Stimulated activated CD4-positive, alpha-beta T cell treated with anti-CD3 and anti-CD28 coated beads, Interleukin-4, amount 100 ng/mL, for 48 hours (primary cell): ENCODE data around the gene PRKAG3.

Experiments used
- DNase-seq, 2 donors: peaks; one replicate each; pipeline ENCODE4 v3.0.0-alpha.2; 2020; ENCODE audit warnings: low read depth in 2 of 2

Gene PRKAG3

DNA sequence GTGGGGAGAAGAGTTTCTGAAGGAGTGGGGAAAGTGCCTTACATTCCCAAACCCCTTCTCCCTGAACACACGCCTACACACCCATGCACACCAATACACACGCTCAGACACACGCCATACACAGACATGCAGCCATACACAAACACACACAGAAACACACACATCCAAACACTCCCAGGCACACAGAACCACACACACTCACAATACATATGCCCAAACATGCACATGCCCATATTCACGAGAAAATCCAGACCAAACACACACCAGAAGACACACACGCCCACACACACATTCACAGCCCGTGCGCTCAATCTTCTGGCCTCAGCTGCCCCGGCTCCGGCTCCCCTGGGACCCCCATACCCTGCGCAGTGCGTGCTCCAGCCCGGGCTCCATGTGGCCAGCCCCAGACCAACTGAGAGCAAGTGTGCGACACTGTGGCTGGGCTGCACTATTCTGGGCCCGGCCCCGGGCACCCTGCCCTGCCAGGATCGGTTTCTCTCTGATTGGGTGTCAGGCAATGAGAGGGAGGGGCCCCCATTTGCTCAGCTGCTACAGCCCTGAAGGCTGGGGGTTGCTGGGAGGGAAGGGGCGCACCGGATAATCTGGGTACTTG lies at the start of gene PRKAG3:
Gene PRKAG3 (minus strand): TSS at position 426 of the 613 bp plus-strand sequence.
- no peak for DNase-seq

DNA sequence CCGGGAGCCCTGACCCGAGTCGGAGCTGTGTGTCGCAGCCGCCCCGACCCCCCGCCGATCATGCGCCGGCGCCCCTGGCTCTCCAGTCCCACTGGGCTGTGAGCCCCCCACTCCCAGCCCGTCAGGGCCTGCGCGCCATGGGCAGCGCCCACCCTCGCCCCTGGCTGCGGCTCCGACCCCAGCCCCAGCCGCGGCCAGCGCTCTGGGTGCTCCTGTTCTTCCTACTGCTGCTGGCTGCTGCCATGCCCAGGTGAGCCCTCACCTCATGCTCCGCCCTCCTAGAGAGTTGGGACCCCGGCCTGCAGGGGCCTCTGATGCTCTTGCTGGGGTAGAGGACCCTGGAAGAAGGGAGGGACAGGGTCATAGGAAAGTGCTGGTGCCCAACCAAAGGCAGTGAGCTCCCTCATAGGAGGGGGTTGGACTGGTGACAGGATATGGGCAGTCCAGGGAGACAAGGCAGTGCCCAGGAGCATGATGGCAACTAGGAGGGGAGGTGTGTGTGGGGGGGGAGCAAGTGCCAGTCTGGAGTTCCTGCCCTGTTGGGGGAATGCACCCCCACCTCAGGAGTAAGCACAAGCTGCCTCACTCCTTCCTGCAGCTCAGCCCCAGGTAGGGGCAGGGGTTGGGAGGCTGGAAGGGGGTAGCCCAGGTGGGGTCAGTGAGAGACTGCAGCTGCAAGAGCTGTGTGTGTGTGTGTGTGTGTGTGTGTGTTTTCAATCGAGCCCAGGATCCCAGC lies 49.4 kb upstream of the PRKAG3 start:
- DNase-seq = no peak

DNA sequence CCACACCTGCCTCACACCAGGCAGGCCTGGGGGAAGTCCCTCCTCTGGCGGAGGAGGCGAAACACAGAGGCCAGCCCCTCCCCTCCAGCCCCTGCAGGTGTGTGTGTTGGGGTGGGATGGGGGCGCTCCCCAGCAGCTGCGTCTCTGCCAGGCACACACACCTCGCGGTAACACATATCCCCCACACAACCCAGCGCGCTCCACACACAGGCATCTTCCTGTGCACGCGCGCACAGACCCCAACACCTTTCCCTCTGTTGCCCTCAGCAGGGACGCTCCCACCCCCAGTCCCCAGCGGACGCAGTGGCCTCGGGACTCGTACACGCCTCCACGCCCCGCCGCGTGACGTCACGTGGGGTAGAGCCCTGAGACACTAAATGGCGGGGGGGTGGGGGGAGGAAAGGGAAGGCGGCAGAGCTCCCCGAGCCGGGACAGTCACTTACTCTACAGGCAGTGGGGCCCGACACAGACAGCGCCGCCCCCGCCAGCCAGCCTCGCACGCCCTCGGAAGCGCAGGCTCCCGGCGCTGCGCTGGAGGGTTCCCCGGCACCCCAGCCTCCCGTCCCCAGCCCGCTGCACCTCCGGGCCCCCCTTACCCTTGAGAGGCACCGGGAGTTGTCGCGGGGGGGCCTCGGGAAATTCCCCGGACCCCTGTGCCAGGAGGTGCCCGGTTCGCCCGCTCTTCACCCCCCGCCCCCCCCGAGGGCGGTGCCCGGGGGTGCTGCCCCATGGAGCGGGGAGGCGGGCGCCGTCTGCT lies 48.7 kb upstream of the PRKAG3 start, which contains the start of gene WNT10A:
Gene WNT10A (plus strand): TSS at position 751 of the 757 bp plus-strand sequence. CDS start 144 bp downstream, outside the sequence.
- no peak for DNase-seq

DNA sequence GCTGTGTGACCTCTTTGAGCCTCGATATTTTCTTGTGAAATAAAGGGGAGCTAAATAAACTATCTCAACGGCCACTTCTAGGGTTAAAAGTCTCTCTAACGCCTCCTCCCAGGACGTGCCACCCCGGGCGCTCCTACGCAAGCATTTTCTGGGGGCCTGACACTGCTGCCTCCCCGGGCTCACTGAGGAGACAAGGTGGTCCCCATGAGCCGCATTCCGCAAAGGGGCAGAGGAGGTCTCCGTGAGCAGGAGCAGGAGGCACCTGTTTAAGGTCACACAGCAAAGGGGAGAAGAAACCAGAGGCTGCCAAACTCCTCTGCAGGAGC lies 48.1 kb upstream of the PRKAG3 start:
- DNase-seq = no peak

DNA sequence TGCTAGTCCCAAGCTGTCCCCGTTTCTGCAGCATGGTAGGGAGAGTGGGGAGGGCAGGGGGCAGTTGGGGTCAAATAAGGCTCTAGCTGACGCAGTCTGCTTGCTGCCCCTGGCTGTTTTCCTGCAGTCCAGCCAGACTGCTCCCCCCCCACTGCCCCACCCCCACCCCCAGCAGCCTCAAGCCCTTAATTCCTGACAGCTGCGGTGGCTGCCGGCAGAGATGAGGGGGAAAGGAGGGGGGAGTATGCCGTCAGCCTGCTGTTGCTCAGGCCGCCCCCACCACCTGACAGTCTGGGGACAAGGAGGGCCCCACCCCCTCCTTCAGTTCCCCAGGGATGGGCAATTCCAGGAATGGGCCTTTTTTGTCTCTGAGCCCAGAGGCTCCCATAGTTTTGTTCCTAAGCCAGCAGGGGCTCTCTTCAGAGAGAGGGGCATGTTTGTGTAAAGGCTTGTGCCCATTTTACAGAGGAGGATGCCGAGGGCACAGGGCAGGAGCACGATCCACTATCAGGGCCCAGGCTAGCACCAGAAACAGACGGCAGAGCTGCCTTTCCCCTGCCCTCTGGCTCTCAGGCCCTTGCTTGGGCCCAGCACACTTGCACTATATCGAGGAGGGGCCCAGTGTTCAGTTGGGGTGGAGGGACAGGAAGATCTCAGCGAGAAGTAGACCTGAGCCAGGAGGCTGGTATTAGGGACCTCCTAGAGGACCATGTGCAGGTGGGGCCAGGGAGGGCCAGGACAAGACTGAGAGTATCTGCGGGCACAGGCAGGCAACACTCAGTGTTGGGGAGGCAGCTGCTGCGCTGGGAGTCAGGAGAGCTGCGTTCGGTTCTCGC lies 47.5 kb upstream of the PRKAG3 start:
- DNase-seq = no peak

DNA sequence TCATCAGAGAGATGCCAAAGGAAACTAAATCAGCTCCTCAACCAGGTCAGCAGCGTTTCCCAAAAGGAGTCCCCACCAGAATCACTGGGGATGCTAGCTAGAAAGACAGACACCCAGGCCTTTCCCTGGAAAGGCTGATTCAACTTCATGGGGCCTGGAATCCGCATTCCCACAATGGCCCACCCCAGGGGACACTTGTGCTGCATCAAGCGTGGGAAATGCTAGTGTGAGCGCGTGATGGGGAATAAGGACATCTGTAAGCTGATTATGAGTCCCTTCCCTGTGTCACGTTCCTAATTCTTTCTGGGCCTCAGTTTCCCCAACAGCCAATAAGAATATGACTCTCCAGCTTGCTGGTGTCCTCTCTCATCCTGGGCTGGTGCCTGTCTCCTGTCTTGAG lies 46.9 kb upstream of the PRKAG3 start:
- no peak for DNase-seq

DNA sequence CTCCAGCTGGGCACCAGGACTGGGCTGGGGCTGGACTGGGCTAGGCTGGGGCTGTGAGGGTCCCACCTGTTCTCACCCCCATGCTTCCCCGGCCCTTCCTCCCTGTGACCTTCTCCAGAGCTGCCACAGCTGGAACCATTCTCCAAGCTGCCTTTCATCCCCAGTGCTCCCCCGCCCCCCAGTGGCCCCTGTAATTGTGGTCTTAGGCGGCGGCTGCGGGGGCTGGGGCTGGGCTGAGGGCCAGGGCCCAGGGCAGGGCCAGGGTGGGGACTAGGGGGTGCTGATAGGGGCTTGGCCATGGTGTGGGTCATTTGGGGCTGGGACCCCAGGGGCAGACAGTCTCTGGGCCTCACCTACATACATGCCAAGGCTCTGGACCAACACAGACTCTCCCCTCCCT lies 46.3 kb upstream of the PRKAG3 start:
- no peak for DNase-seq

DNA sequence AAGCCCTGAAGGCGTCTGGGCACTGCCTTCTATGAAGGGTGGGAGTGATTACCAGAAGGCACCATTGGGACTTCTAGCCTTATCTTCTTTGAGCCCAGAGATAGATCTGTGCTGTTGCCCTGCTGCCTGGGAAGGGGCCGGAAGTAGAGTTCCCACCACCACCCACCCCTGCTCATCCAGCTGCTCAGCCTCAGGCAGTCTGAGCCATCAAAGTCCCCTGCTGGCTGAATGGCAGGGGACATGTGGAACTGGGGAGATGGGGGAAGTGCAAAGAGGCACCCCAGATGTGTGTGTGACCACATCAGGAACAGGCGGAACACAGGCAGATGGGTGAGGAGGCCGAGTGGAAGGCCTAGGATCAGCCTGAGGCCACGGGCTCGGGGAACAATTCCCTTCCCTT lies 45.7 kb upstream of the PRKAG3 start:
- DNase-seq = no peak

DNA sequence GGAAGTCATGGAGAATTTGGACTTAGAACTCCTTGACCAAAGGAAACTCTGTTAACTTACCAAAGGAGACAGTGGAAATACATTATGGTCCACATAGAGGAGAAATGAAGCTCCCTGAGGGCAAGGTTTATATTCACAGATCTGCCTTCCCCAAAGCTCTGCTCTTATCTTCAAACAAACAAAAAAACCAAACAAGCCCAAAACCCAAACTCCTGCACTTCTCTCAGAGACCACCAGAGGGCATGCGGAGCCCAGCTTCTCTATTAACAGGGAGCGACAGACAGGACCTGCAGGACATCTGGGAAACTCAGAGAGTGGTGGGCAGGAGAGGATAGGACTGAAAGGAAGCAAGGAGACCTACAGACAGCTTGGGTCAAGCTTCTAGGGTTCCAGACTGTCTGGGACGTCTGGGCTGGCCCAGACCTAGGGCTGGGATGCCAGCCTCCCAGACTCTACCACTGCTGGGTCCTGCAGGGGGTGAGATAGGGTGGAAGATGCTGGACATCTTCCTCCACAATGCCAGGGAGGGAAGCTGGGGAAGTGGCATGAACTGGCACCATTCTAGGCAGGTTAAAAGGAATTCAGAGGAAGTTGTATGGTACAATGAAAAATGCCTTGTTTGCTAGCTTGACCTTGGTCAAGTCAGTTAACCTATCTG lies 45.1 kb upstream of the PRKAG3 start:
- DNase-seq = peak; percentile 51 to 68

DNA sequence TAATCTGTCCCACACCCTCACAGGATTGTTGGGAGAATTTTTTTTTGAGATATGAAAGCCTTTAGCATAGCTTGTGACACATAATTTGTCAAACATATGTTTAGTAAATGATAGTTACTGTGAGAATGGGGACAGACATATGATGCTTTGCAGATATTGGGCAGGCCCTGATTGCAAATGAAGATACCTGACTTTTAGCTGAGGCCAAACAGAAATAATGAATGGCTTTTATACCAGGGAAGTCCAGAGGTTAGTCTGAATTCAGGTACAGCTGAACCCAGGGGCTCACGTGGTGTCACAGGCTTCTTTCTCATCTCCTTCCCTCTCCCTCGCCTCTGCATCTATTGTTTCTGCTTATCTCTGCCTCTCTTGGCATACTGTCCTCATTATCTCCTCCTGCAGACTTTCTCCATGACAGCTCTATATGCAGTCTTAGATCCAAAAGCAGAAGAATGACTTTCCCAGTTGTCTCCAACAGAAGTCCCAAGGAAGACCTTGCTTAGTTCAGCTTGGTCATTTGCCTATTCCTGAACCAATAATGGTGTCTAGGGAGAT lies 44.2 kb upstream of the PRKAG3 start:
- no peak for DNase-seq

DNA sequence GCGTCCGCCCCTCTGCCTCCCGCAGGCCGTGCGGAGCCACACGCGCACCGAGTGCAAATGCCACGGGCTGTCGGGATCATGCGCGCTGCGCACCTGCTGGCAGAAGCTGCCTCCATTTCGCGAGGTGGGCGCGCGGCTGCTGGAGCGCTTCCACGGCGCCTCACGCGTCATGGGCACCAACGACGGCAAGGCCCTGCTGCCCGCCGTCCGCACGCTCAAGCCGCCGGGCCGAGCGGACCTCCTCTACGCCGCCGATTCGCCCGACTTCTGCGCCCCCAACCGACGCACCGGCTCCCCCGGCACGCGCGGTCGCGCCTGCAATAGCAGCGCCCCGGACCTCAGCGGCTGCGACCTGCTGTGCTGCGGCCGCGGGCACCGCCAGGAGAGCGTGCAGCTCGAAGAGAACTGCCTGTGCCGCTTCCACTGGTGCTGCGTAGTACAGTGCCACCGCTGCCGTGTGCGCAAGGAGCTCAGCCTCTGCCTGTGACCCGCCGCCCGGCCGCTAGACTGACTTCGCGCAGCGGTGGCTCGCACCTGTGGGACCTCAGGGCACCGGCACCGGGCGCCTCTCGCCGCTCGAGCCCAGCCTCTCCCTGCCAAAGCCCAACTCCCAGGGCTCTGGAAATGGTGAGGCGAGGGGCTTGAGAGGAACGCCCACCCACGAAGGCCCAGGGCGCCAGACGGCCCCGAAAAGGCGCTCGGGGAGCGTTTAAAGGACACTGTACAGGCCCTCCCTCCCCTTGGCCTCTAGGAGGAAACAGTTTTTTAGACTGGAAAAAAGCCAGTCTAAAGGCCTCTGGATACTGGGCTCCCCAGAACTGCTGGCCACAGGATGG lies 42.0 kb upstream of the PRKAG3 start:
- no peak for DNase-seq

DNA sequence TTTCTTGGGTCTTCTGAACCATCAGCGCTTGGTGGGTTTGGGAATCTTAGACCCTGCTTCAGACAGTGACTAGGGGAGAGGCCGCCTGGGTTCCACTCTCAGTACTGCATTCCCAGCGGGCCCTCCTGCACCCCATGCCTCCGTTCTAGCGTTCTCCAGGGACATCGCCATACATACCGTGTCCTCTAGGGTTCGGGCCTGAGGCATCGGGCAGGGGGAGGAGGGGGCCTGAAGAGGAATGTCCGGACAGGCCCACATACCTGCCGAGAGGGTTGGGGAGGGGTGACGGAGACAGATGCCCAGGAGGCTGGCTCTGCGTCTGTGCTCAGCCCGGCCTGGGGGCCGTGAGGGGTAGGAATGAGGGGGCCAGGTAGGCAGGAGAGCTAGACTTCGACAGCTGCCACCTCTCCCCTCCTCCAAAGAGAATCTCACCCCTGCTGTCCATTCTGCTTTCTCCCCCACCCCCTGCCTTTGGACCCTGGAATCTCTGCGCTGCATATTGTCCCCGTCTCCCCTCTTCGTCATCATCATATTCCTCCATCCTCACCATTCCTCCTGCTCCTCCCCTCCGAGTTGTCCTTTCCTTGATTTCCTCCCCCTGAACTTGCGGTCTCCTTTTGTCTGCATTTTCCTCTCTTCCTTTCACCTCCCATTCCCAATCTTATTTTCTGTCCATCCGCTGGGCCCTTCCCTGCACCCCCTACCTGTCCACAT lies 41.2 kb upstream of the PRKAG3 start:
- no peak for DNase-seq

DNA sequence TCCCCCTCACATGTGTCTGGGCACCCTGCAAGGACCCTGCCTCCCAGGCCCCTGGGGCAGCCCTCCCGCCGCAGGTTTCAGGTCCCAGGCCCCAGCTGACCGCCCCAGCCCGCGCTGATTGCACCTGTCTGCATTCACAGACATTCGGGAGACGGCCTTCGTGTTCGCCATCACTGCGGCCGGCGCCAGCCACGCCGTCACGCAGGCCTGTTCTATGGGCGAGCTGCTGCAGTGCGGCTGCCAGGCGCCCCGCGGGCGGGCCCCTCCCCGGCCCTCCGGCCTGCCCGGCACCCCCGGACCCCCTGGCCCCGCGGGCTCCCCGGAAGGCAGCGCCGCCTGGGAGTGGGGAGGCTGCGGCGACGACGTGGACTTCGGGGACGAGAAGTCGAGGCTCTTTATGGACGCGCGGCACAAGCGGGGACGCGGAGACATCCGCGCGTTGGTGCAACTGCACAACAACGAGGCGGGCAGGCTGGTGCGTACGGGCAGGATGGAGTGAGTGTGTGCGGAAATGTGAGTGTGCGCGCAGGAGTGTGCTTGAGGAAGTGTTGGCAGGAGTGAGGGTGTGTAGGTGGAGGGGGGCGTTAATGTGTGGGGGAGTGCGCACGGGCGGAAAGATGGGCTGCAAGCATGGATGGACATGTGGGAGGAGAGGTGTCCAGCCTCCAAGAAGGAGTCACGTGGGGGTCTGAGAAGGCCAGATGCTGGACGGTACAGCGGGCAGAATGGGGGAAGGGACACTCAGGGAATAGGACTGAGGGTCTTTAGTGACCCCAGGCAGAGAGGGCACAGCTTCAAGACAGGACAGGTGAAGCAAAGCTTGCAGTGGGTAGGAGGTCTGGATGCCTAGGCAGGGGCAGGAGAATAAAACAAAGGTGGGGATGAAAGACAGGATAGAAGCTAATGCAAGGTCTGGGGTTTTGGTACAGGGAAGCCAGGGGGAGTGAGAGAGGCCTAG lies 40.0 kb upstream of the PRKAG3 start:
- DNase-seq = no peak

DNA sequence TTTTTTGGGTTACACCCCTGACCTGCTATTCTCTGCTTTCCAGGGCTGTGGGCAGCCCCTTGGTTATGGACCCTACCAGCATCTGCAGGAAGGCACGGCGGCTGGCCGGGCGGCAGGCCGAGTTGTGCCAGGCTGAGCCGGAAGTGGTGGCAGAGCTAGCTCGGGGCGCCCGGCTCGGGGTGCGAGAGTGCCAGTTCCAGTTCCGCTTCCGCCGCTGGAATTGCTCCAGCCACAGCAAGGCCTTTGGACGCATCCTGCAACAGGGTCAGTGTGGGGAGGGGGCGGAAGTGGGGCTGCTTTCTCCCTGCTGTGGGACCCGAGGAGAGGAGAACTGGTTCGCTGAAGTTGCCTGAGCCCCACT lies 39.4 kb upstream of the PRKAG3 start:
- no peak for DNase-seq

DNA sequence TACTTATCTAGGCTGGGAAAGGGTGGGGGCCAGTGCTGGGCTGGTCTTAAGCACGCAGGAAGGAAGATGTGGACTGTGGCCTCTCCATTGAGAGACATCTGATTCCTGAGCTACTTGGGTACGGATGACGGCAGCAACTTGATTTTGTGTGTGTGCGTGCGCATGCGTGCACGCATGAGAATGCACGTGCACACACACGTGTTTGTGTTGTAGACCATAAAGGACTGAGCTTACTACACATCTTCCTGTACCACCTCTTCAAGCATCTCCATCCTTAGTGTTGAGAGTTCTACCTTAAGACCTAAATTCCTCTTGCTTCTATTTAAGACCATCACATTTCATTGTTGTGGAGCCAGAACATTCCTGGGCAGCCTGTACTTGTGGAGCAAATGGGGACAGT lies 37.5 kb upstream of the PRKAG3 start:
- DNase-seq = no peak

DNA sequence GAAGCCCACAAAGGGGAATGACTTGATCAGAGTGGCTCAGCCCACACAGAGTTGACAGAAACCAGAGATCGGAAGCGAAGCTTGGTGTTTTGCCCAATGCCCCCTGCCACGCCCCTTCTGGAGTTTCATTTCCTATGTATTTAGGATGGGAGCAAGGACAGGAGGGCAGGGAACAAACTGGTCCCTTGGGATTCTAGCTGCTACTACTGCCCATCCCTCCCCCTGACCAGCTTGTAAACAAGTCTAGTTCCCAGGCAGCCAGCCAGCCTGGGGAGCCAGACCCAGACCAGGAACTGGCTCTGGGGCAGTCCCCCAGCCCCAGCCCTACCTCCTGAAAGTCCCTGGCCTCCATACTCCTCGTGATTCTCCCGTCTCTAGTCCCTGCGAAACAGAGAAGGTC lies 36.3 kb upstream of the PRKAG3 start:
- DNase-seq = no peak

DNA sequence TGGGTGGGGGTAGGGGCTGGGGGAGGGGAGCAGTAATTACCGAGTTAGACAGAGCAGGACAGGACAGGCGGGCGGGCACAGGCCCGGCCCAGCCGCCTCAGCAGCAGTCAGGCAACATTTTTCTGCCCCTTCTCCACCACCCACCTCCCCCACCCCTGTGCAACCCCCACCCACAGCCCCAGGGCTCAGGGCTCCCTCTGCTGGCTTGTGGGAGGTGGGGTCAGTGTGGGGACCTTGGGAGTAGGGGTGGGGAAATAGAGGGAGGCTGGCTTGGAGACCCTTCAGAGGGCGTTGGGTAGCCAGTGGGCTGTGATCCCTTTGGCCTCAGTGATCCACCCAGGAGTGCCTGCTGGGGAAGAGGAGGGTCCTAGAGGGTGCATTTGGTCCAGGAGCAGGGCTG lies 34.4 kb upstream of the PRKAG3 start:
- DNase-seq = no peak

DNA sequence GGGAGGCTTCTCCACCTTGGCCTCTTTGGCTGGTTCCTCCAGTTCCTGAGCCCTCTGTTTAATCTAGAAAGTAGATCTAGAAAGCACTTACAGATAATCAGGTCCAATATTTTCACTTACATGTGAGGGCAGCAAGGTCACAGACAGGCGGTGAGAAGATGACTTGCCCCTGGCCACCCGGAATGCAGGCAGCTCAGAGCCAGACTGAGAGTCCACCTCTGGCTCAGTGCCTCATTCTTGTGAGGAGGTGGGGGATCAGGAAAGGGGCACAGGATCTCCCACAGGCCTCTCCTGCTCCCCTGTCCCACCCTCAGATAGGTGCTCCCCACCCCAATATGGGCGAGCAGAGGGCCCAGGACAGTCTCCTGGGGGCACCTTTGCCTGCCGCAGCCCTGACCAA lies 33.8 kb upstream of the PRKAG3 start:
- no peak for DNase-seq
